Panc1 (cell line): ENCODE data around the gene ACOXL. TPM values are rescaled to one million over a fixed set of nuclear protein-coding genes. Genes with fewer than 3 reads are reported as not detected.
A peak's percentile ranks its signal among the peaks of the same experiment; 100 is the strongest.
"Not testable (repeated sequence)": the region's sequence is repeated elsewhere in the genome, so short reads cannot be mapped to it uniquely, and the experiment has no call there.

Experiments
- ATAC-seq: fragments of 200-7000 bp; cut with Tn5 transposase; 2 replicates; pipeline ENCODE4 v1.9.1; 2020; ENCODE audit warnings: mild to moderate bottlenecking, moderate library complexity
- BruUV-seq: library from RNA; stranded (reverse); fragments of 400-500 nt; replicated peaks from 2 replicates; lab custom pipeline; 2021; lab: Mats Ljungman, UMichigan
- CTCF ChIA-PET: fragments of 300-600 bp; sonication (Branson Sonifier 250); formaldehyde crosslinking; loops from one replicate; lab custom pipeline; 2022; ENCODE audit warnings: antibody characterized with exemption; lab: Charles Lee
- POLR2A ChIA-PET: fragments of 300-600 bp; sonication (Branson Sonifier 250); formaldehyde crosslinking; loops from one replicate; lab custom pipeline; 2022; ENCODE audit warnings: antibody characterized with exemption; lab: Charles Lee
- DNase-seq: peaks from one replicate; pipeline ENCODE4 v3.0.0-alpha.2; 2010; ENCODE audit warnings: low read depth, low spot score
- H3K27ac ChIP-seq: 2 replicates; pipeline ENCODE4 v1.5.1; 2011; ENCODE audit warnings: mild to moderate bottlenecking, low read length, inconsistent platforms
- H3K27me3 ChIP-seq: fragments of 200-500 bp; sonication (Bioruptor generic); 2 replicates; pipeline ENCODE4 v1.6.0; 2014; ENCODE audit warnings: low read length, inconsistent platforms; ENCODE audit not compliant: control insufficient read depth, insufficient read depth
- H3K36me3 ChIP-seq: fragments of 200-500 bp; sonication (Bioruptor generic); 2 replicates; pipeline ENCODE4 v1.5.1; 2014; ENCODE audit warnings: inconsistent platforms, mild to moderate bottlenecking, low read length, moderate library complexity; ENCODE audit not compliant: control insufficient read depth, insufficient read depth
- H3K4me1 ChIP-seq: 2 replicates; pipeline ENCODE4 v1.5.1; 2011; ENCODE audit warnings: inconsistent platforms, mild to moderate bottlenecking, low read length, moderate library complexity; ENCODE audit not compliant: control insufficient read depth, insufficient read depth
- H3K4me3 ChIP-seq, 2 experiments: 2 replicates each; pipeline ENCODE4 v1.5.1; 2011 to 2012; ENCODE audit warnings: low read depth in 2 of 2, low read length in 2 of 2, mild to moderate bottlenecking in 2 of 2, inconsistent platforms in 1 of 2, moderate library complexity in 1 of 2
- H3K9me3 ChIP-seq: fragments of 200-500 bp; sonication (Bioruptor generic); 2 replicates; pipeline ENCODE4 v1.5.1; 2014; ENCODE audit warnings: low read depth, mild to moderate bottlenecking, inconsistent platforms, low read length, moderate library complexity; ENCODE audit not compliant: control insufficient read depth, insufficient read depth
- CTCF ChIP-seq: fragments of 450-650 bp; IDR thresholded peaks from 2 replicates; pipeline ENCODE4 v1.5.1; 2017; ENCODE audit warnings: mild to moderate bottlenecking
- POLR2AphosphoS5 ChIP-seq: IDR thresholded peaks from 2 replicates; pipeline ENCODE4 v1.6.1; 2012; ENCODE audit warnings: mild to moderate bottlenecking, low read depth, low read length, moderate library complexity
- REST ChIP-seq, 2 experiments: IDR thresholded peaks; 2 replicates each; pipeline ENCODE4 v1.6.1; 2011 to 2012; ENCODE audit warnings: low read depth in 2 of 2, control low read depth in 1 of 2, low read length in 1 of 2, mild to moderate bottlenecking in 1 of 2, moderate library complexity in 1 of 2; ENCODE audit not compliant: insufficient read depth in 1 of 2
- SIN3A ChIP-seq: IDR thresholded peaks from 2 replicates; pipeline ENCODE4 v1.6.1; 2012; ENCODE audit warnings: low read depth, mild to moderate bottlenecking, low read length, moderate library complexity, borderline replicate concordance; ENCODE audit not compliant: insufficient read depth
- TCF7L2 ChIP-seq: IDR thresholded peaks from 2 replicates; pipeline ENCODE4 v1.6.1; 2011; ENCODE audit warnings: mild to moderate bottlenecking, low read depth, low read length, inconsistent platforms
- in situ Hi-C: cut with HindIII; loops from 2 replicates; pipeline ENCODE4 v1.10.0; 2016; ENCODE audit warnings: low sequenced_read_pairs, low pct_unique_long_range_greater_than_20kb
- intact Hi-C: fragments of 100-400 bp; cut with micrococcal nuclease; formaldehyde crosslinking; loops from one replicate; pipeline ENCODE4 v1.10.0; 2022; ENCODE audit not compliant: unreplicated experiment
- total RNA-seq: library from RNA; stranded (reverse); gene quantifications from one replicate; pipeline ENCODE4 v1.2.1, GENCODE V29; 2021; ENCODE audit not compliant: unreplicated experiment

Gene ACOXL
- total RNA-seq, 1 experiment from 2014 or later = 4.9 TPM

- ATAC-seq = no peak
- Histone ChIP-seq H3K9me3 (no peaks in the 10 kb centered on the region), H3K27me3 (peaks cover 9% of the 10 kb centered on the region; the same call in 1 of the 2 replicates), H3K4me3 (no peak overlapping the region), H3K36me3 (no peaks in the 10 kb centered on the region), H3K27ac (no peak overlapping the region), H3K4me1 (no peaks in the 10 kb centered on the region)
- CTCF ChIA-PET = no interaction called here
- POLR2A ChIA-PET = no interaction called here
- TF ChIP-seq REST (IDR thresholded peaks at IDR 0.05; ENCODE audit: insufficient read depth in 1 of 2, low read depth in 2 of 2, low read length in 1 of 2) (no peak), POLR2AphosphoS5 (no peak), SIN3A (no peak), CTCF (no peak), TCF7L2 (no peak)
- DNase-seq = no peak
- intact Hi-C loops (no loop called here), in situ Hi-C loops (no loop called here)
- BruUV-seq = no TSS peak
Measured at GRCh38 chr2:110853948-110854347, 121.6 kb downstream of the ACOXL start.

GRCh38 chr2:110854355-110855081 lies 122.1 kb downstream of the ACOXL start:
- in situ Hi-C loops = no loop called here
- intact Hi-C loops = no loop called here
- TF ChIP-seq REST (IDR thresholded peaks at IDR 0.05; ENCODE audit: insufficient read depth in 1 of 2, low read depth in 2 of 2, low read length in 1 of 2) = no peak
- peak; percentile 18; the same call in 1 of the 2 replicates for TF ChIP-seq CTCF
- peaks cover 9% of the 10 kb centered on the region; the same call in 1 of the 2 replicates for H3K27me3 ChIP-seq
- no peaks in the 10 kb centered on the region for H3K36me3 ChIP-seq
- POLR2A ChIA-PET = no interaction called here
- peak; percentile 69 for ATAC-seq
- BruUV-seq = no TSS peak
- no peaks in the 10 kb centered on the region for H3K9me3 ChIP-seq
- no peak overlapping the region for H3K4me3 ChIP-seq
- CTCF ChIA-PET = no interaction called here
- no peak overlapping the region for H3K27ac ChIP-seq
- DNase-seq = no peak
- no peaks in the 10 kb centered on the region for H3K4me1 ChIP-seq

- H3K9me3 ChIP-seq, ATAC-seq, BruUV-seq, POLR2A ChIA-PET, in situ Hi-C loops, H3K4me3 ChIP-seq, intact Hi-C loops, H3K36me3 ChIP-seq, H3K27ac ChIP-seq, H3K27me3 ChIP-seq, DNase-seq, H3K4me1 ChIP-seq, CTCF ChIA-PET: not testable (repeated sequence)
Measured at GRCh38 chr2:110855841-110856240, 123.5 kb downstream of the ACOXL start.
